Breast epithelium (tissue), 4 donors: Measurements from ENCODE around the gene ABCB8. TPM values are rescaled to one million over a fixed set of nuclear protein-coding genes. Genes with fewer than 3 reads are reported as not detected.

Experiments
- DNase-seq, 2 donors: peaks; one replicate each; pipeline ENCODE4 v3.0.0-alpha.2; 2019; ENCODE audit warnings: low spot score in 2 of 2
- H3K27ac ChIP-seq, 2 donors: fragments of 200-600 bp; sonication (generic) in 1 of 2; one replicate each; pipeline ENCODE4 v1.5.1; 2016 to 2019; ENCODE audit warnings: mild to moderate bottlenecking in 1 of 2
- H3K27me3 ChIP-seq, 2 donors: fragments of 200-600 bp; sonication (generic) in 1 of 2; one replicate each; pipeline versions ENCODE4 v1.5.1 to v1.6.0; 2017 to 2019; ENCODE audit warnings: control low read depth in 1 of 2, mild to moderate bottlenecking in 1 of 2
- H3K36me3 ChIP-seq: fragments of 200-600 bp; one replicate; pipeline ENCODE4 v1.5.1; 2019
- H3K4me1 ChIP-seq, 2 donors: fragments of 200-600 bp; sonication (generic); one replicate each; pipeline ENCODE4 v1.5.1; 2016 to 2019; ENCODE audit warnings: control low read depth in 1 of 2
- H3K4me3 ChIP-seq, 3 donors: fragments of 200-600 bp; sonication (generic); 1 replicate in 2 of 3; 2 replicates in 1 of 3; pipeline ENCODE4 v1.5.1; 2016 to 2019; ENCODE audit warnings: mild to moderate bottlenecking in 3 of 3, moderate library complexity in 2 of 3
- H3K9me3 ChIP-seq, 2 donors: fragments of 200-600 bp; sonication (generic) in 1 of 2; one replicate each; pipeline ENCODE4 v1.5.1; 2016 to 2019; ENCODE audit warnings: control low read depth in 1 of 2
- POLR2A ChIP-seq: fragments of 450-650 bp; IDR thresholded peaks from one replicate; pipeline ENCODE4 v1.6.1; 2016; ENCODE audit warnings: antibody characterized with exemption, mild to moderate bottlenecking, moderate library complexity
- POLR2AphosphoS5 ChIP-seq, 3 donors: sonication (generic); formaldehyde crosslinking; IDR thresholded peaks; one replicate each; pipeline ENCODE4 v1.6.1; 2017; ENCODE audit warnings: antibody characterized with exemption in 3 of 3
- intact Hi-C: fragments of 100-400 bp; cut with DNase I; formaldehyde crosslinking; loops from one replicate; pipeline ENCODE4 v1.15.1; 2023; ENCODE audit warnings: low total_unique reads
- total RNA-seq, 3 donors: library from RNA; depleted of rRNA; stranded (reverse); fragments of >200 nt; gene quantifications; one replicate each; pipeline ENCODE4 v1.1.0, GENCODE V29; 2016
- TF ChIP-seq, protein P1 (sequence below), 3 donors: fragments of 450-650 bp; IDR thresholded peaks; one replicate each; pipeline ENCODE4 v1.5.1; 2016 to 2017; ENCODE audit warnings: antibody characterized with exemption in 3 of 3, mild to moderate bottlenecking in 3 of 3, moderate library complexity in 3 of 3

The ABCB8 gene
- total RNA-seq, 3 donors from 2014 or later: 14.7 to 19.3 (median 17.6) TPM

DNA sequence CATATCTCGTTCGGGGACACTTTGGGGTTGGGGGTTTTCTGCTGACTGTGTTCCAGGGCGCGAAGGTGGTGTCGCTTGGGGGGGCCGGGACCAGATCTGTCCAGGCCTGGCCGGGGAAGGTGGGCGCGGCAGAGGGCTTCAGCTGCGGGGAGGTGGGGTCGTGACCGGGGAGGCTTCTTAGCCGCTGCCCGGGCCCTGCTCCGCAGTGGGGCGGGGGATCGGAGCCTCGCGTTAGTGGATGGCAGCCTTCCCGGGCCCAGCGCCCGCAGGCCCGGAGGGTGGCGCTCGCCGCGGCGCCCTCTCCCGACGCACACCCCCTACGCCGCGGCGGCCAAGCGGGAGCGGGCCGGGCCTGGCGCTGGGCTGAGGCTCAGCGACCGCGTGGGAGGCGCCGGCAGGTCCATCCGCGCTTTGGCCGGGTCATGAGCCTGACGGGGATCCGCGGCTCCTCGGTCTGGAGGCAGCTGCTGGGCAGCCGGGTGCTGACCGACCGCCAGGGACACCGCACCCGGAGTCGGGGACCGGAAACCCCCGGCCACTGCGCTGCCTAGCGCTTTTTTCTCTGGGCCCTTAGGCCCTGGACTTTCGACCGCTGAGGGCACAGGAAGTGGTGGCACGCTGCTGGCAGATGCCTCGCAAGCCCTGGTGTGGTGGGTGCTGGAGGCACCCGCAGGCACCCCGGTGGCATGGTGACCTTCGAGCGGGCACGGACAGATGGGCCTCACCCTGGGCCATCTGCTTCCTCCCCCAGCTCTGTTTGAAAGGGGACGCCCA is 59.2 kb downstream of the ABCB8 start:
- no peaks in the 10 kb centered on the region for H3K9me3 ChIP-seq
- H3K4me1 ChIP-seq: peaks cover 11 to 25% of the 10 kb centered on the region in 2 donors
- intact Hi-C loops: no loop called here
- no peaks in the 10 kb centered on the region for H3K36me3 ChIP-seq
- H3K27ac ChIP-seq: peak overlapping the region; percentile 93 to 96
- no peak for DNase-seq
- no peaks in the 10 kb centered on the region for H3K27me3 ChIP-seq
- H3K4me3 ChIP-seq: peak overlapping the region; percentile 75 to 97 (median 76)
- TF ChIP-seq POLR2AphosphoS5 (IDR thresholded peaks at IDR 0.05): no peak
- TF ChIP-seq POLR2A: no peak
- TF ChIP-seq, protein P1, sequence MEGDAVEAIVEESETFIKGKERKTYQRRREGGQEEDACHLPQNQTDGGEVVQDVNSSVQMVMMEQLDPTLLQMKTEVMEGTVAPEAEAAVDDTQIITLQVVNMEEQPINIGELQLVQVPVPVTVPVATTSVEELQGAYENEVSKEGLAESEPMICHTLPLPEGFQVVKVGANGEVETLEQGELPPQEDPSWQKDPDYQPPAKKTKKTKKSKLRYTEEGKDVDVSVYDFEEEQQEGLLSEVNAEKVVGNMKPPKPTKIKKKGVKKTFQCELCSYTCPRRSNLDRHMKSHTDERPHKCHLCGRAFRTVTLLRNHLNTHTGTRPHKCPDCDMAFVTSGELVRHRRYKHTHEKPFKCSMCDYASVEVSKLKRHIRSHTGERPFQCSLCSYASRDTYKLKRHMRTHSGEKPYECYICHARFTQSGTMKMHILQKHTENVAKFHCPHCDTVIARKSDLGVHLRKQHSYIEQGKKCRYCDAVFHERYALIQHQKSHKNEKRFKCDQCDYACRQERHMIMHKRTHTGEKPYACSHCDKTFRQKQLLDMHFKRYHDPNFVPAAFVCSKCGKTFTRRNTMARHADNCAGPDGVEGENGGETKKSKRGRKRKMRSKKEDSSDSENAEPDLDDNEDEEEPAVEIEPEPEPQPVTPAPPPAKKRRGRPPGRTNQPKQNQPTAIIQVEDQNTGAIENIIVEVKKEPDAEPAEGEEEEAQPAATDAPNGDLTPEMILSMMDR (IDR thresholded peaks at IDR 0.05): no peak

DNA sequence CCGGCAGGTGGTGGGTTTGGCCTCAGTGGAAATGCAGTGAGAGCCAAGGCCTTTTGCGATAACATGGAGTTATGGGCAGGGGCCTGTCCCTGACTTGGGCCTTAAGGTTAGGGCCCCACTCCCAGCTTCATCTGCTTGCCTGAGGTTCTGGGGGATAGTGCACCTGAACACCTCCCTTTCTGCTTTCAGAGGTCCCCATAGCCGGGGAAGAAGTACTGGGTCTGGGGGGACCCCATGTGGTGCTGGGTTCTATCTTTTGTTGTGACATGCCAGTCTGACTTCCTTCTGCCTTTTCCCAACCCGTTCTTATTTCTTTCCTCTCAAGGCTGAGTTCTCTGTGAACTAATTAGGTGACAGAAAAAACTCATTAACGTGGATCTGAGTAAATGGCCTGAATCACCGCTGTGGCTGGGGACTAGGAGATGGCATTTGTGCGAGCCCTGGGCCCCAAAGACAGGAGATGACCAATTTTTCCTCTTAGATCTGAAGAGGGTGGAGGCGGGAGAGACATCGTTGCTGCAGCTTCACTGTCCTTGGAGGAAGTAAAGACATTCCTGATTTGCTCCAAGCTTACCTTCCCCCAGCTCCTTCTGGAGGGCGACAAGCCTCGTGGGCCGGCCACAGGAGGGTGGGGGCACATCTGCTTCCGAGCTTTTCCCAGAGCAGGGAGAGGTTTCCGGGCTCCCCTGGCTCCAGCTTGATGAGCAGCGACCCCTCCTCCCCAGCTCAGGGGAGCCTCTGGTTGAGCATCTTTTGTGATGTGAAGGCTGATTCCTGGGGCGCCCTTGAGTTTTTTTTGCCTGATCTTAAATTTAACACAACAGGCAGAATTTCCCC is 60.0 kb downstream of the ABCB8 start:
- peak overlapping the region; percentile 75 to 97 (median 76) for H3K4me3 ChIP-seq

DNA sequence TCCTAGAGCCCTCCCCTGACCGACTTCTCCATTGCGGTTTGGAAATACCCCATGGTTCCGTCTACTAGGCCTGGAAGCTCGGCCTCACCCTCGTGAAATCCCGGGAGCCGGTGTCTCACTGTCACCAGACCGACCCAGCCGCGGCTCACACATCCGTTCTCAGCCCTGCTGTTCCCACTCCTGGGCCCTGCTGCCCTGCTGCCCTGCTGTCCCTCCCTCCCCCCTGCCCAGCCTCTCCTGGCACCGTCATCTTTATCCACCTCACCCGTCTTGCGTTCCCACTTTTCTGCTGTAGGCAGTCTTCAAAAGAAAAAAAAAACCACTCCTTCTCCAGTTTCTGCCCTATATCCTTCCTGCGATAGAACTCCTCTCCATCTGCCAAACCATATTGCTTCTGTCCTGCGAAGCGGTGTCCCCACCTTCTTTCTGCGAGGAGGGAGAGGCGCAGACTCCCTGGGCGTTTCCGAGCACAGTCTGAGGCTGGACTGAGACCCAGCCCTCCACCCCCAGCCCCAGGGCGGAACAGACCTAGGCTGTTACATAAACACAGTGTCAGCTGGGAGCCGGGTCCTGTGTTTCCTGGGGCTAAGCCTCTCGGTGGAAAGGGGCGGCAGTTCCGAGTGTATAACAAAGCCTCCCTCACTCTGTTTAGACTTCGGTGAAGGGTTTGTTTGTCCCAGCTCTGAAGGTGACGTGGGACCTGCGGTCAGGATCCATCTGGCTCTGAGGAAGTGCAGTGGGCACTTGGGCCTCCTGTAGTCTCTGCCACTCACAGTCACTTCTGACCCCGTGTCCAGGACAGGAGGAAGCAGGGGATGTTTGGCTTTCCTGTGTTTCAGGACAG is 60.8 kb downstream of the ABCB8 start:
- peak; percentile 74 to 82 for DNase-seq

More for the DNA sequence above, 60.0 kb downstream of the ABCB8 start:
- Histone ChIP-seq H3K27me3 (no peaks in the 10 kb centered on the region), H3K36me3 (no peaks in the 10 kb centered on the region), H3K27ac (peak overlapping the region; percentile 93 to 96), H3K9me3 (no peaks in the 10 kb centered on the region), H3K4me1 (peaks cover 11 to 23% of the 10 kb centered on the region in 2 donors)
- TF ChIP-seq, protein P1 (IDR thresholded peaks at IDR 0.05): no peak
- no peak for TF ChIP-seq POLR2A
- no peak for TF ChIP-seq POLR2AphosphoS5 (IDR thresholded peaks at IDR 0.05)
- DNase-seq: no peak
- intact Hi-C loops: no loop called here

DNA sequence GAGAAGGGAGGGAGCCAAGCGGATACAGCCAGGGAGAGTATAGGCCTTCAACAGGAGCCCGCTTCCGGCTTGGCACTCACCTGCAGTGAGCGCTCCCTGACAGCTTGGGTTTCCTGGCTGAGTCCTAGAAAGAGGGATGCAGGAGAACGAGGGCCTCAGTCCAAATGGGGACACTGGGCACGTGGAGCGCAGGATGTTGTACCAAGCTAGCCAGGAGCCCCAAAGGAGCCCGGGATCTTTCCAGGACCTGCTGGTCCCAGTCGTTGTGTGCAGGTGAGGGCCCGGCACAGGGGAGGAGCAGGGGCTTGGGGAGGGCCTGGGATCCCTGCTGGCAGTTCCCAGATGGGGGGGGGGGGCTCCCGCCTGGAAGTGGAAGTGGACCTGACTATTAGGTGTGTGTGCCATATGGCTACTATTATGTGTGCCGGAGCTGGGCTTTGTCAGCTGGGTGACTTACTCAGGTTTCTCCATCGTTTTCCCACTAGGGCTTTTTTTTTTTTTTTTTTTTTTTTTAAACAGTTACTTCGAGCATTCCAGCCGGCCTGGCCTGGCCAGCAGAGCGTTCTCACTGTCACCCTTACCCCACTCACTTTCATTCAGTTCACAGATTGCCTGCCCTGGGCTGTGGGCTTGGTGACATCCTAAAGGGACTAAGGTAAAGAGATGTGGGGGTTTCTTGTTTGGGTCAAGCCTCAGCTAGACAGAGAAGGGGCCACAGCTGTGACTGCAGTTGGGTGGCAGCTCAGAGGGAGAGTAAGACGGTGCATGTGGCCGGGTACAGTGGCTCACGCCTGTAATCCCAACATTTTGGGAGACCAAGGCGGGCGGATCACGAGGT is 61.9 kb downstream of the ABCB8 start:
- Histone ChIP-seq H3K27me3 (no peaks in the 10 kb centered on the region), H3K36me3 (no peaks in the 10 kb centered on the region), H3K9me3 (no peaks in the 10 kb centered on the region), H3K27ac (peak overlapping the region; percentile 93 to 96), H3K4me1 (peaks cover 11 to 23% of the 10 kb centered on the region in 2 donors), H3K4me3 (peak overlapping the region; percentile 75 to 97 (median 76))
- DNase-seq: no peak
- intact Hi-C loops: no loop called here
- TF ChIP-seq, protein P1 (IDR thresholded peaks at IDR 0.05): no peak
- TF ChIP-seq POLR2A: no peak
- no peak for TF ChIP-seq POLR2AphosphoS5 (IDR thresholded peaks at IDR 0.05)

More for the DNA sequence above, 60.8 kb downstream of the ABCB8 start:
- peaks cover 11 to 23% of the 10 kb centered on the region in 2 donors for H3K4me1 ChIP-seq
- H3K9me3 ChIP-seq: no peaks in the 10 kb centered on the region
- no peaks in the 10 kb centered on the region for H3K27me3 ChIP-seq
- peak overlapping the region; percentile 93 to 96 for H3K27ac ChIP-seq
- intact Hi-C loops: no loop called here
- TF ChIP-seq POLR2A (peak; percentile 13), POLR2AphosphoS5 (IDR thresholded peaks at IDR 0.05) (peak in 2 of 3 donors; percentile 6 to 49)
- TF ChIP-seq, protein P1 (IDR thresholded peaks at IDR 0.05): no peak
- no peaks in the 10 kb centered on the region for H3K36me3 ChIP-seq
- H3K4me3 ChIP-seq: peak overlapping the region; percentile 75 to 97 (median 76)
